Vagina (tissue), 2 donors: ENCODE measurements around the gene KCNC3. TPM values are rescaled to one million over a fixed set of nuclear protein-coding genes. Genes with fewer than 3 reads are reported as not detected.

ENCODE experiments used
- DNase-seq, 2 donors: peaks; one replicate each; pipeline ENCODE4 v3.0.0-alpha.2; 2017; ENCODE audit errors: extremely low spot score in 2 of 2
- H3K27ac ChIP-seq: fragments of 200-600 bp; sonication (generic); one replicate; pipeline ENCODE4 v1.5.1; 2019
- H3K27me3 ChIP-seq: fragments of 200-600 bp; sonication (generic); one replicate; pipeline ENCODE4 v1.5.1; 2019
- H3K36me3 ChIP-seq, 2 donors: fragments of 200-600 bp; sonication (generic); one replicate each; pipeline ENCODE4 v1.5.1; 2017 to 2019
- H3K4me1 ChIP-seq: fragments of 200-600 bp; sonication (generic); one replicate; pipeline ENCODE4 v1.5.1; 2019
- H3K4me3 ChIP-seq, 2 donors: fragments of 200-600 bp; sonication (generic); 1 replicate in 1 of 2; 2 replicates in 1 of 2; pipeline ENCODE4 v1.5.1; 2016 to 2019
- H3K9me3 ChIP-seq: fragments of 200-600 bp; sonication (generic); one replicate; pipeline ENCODE4 v1.5.1; 2019
- POLR2A ChIP-seq, 2 donors: fragments of 450-650 bp; IDR thresholded peaks; one replicate each; pipeline ENCODE4 v1.6.1; 2017; ENCODE audit warnings: antibody characterized with exemption in 2 of 2, mild to moderate bottlenecking in 2 of 2, moderate library complexity in 2 of 2
- POLR2AphosphoS5 ChIP-seq, 2 donors: sonication (generic); formaldehyde crosslinking; IDR thresholded peaks; one replicate each; pipeline ENCODE4 v1.9.0; 2017; ENCODE audit warnings: antibody characterized with exemption in 2 of 2, mild to moderate bottlenecking in 2 of 2, low read depth in 1 of 2; ENCODE audit not compliant: insufficient read depth in 1 of 2
- intact Hi-C: fragments of 100-400 bp; cut with DNase I; formaldehyde crosslinking; loops from one replicate; pipeline ENCODE4 v1.15.1; 2023
- total RNA-seq: library from RNA; depleted of rRNA; stranded (reverse); fragments of >200 nt; gene quantifications from one replicate; pipeline ENCODE4 v1.2.3, GENCODE V29; 2016
- TF ChIP-seq, protein P1 (sequence below), 3 experiments: fragments of 450-650 bp in 2 of 3; fragments of 200-600 bp in 1 of 3; sonication (generic) in 1 of 3; IDR thresholded peaks; one replicate each; pipeline ENCODE4 v1.5.1; 2017 to 2019; ENCODE audit warnings: antibody characterized with exemption in 3 of 3, mild to moderate bottlenecking in 2 of 3, moderate library complexity in 2 of 3

KCNC3 gene
- total RNA-seq = 0.98 TPM

DNA sequence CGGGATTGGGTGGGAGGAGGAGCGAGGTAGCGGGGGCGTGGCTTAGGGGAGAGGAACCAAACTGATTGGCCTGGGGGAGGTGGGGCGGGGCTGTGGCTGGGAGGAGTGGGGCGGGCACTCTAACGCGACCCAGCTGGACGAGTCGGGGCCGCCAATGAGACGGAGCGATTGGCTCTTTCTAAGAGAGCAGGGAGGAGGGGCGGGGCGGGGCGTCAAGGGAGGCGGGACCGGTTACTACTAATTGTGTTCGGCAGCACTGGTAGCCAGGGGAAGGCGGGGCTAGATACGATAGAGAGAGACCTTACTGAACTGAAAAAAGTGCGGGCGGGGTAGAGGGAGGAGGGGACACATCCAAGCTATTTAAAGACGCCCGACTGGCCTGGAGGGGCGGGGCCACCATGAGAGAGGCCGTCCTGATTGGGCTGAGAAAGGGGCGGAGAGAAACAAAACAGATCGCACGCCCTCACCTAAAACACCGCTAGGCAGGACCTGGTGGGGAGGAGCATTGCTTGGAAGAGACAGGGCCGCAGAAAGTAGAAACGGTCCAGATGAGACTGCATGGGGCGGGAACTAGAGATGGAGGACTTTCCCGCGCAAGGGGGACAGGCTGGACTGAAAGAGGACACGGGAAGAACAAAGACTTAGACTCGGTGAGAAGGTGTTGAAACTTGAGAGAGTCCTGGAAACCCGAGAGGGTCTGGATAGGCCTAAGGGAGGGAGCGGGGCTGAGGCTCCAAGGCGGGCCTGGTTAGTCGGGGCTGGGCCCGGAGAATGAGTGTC lies at the start of gene KCNC3:
Gene KCNC3, minus strand, starts transcription at position 232 of the 780 bp plus-strand sequence. CDS start 295 bp downstream, outside the sequence.
- peaks cover 58% of the 10 kb centered on the region for H3K4me1 ChIP-seq
- H3K4me3 ChIP-seq = peak within 1 kb of the TSS; percentile 12 to 28
- no peaks in the 10 kb centered on the region for H3K9me3 ChIP-seq
- DNase-seq = peak in 1 of 2 donors; percentile 97
- no peaks in the 10 kb centered on the region for H3K27me3 ChIP-seq
- intact Hi-C loops = no loop called here
- TF ChIP-seq POLR2AphosphoS5 (IDR thresholded peaks at IDR 0.05; ENCODE audit: insufficient read depth in 1 of 2, low read depth in 1 of 2) (peak in 1 of 2 donors; percentile 39), POLR2A (IDR thresholded peaks at IDR 0.05) (peak in 1 of 2 donors; percentile 21)
- TF ChIP-seq, protein P1, sequence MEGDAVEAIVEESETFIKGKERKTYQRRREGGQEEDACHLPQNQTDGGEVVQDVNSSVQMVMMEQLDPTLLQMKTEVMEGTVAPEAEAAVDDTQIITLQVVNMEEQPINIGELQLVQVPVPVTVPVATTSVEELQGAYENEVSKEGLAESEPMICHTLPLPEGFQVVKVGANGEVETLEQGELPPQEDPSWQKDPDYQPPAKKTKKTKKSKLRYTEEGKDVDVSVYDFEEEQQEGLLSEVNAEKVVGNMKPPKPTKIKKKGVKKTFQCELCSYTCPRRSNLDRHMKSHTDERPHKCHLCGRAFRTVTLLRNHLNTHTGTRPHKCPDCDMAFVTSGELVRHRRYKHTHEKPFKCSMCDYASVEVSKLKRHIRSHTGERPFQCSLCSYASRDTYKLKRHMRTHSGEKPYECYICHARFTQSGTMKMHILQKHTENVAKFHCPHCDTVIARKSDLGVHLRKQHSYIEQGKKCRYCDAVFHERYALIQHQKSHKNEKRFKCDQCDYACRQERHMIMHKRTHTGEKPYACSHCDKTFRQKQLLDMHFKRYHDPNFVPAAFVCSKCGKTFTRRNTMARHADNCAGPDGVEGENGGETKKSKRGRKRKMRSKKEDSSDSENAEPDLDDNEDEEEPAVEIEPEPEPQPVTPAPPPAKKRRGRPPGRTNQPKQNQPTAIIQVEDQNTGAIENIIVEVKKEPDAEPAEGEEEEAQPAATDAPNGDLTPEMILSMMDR (IDR thresholded peaks at IDR 0.05) = no peak
- H3K36me3 ChIP-seq = no peaks in the 10 kb centered on the region
- peak within 1 kb of the TSS; percentile 60 for H3K27ac ChIP-seq

DNA sequence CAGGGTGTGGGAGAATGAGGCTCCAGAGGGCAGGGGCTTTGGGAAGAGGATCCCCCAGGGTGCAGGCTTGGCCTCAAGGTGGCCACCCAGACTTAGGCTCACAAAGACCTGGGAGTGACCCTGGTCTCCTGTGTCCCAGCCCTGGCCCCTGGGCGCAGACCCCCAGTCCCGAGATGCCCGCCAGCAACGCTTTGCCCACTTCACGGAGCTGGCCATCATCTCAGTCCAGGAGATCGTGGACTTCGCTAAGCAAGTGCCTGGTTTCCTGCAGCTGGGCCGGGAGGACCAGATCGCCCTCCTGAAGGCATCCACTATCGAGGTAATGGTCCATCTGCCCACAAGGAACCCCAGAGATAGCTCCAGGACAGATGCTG lies 49.7 kb upstream of the KCNC3 start:
- Histone ChIP-seq H3K4me3 (no peak overlapping the region), H3K36me3 (peaks cover 0 to 49% of the 10 kb centered on the region in 2 donors), H3K27ac (no peak overlapping the region), H3K27me3 (no peaks in the 10 kb centered on the region), H3K4me1 (peaks cover 28% of the 10 kb centered on the region), H3K9me3 (no peaks in the 10 kb centered on the region)
- TF ChIP-seq, protein P1 (IDR thresholded peaks at IDR 0.05) = no peak
- TF ChIP-seq POLR2A (IDR thresholded peaks at IDR 0.05) (no peak), POLR2AphosphoS5 (IDR thresholded peaks at IDR 0.05; ENCODE audit: insufficient read depth in 1 of 2, low read depth in 1 of 2) (no peak)
- no peak for DNase-seq
- intact Hi-C loops = no loop called here

DNA sequence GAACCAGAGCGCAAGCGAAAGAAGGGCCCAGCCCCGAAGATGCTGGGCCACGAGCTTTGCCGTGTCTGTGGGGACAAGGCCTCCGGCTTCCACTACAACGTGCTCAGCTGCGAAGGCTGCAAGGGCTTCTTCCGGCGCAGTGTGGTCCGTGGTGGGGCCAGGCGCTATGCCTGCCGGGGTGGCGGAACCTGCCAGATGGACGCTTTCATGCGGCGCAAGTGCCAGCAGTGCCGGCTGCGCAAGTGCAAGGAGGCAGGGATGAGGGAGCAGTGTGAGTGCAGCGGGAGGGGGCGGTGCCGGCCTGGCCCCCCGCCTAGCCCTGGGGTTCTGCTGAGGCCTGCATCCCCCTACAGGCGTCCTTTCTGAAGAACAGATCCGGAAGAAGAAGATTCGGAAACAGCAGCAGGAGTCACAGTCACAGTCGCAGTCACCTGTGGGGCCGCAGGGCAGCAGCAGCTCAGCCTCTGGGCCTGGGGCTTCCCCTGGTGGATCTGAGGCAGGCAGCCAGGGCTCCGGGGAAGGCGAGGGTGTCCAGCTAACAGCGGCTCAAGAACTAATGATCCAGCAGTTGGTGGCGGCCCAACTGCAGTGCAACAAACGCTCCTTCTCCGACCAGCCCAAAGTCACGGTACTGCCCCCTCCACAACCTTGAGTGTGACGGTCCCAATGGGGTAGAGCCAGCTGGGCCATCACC lies 49.1 kb upstream of the KCNC3 start:
- no peak for DNase-seq
- peaks cover 23% of the 10 kb centered on the region for H3K4me1 ChIP-seq
- peaks cover 0 to 49% of the 10 kb centered on the region in 2 donors for H3K36me3 ChIP-seq
- TF ChIP-seq, protein P1 (IDR thresholded peaks at IDR 0.05) = no peak
- TF ChIP-seq POLR2AphosphoS5 (IDR thresholded peaks at IDR 0.05; ENCODE audit: insufficient read depth in 1 of 2, low read depth in 1 of 2) (no peak), POLR2A (IDR thresholded peaks at IDR 0.05) (no peak)
- H3K4me3 ChIP-seq = no peak overlapping the region
- no peak overlapping the region for H3K27ac ChIP-seq
- no peaks in the 10 kb centered on the region for H3K27me3 ChIP-seq
- intact Hi-C loops = no loop called here
- H3K9me3 ChIP-seq = no peaks in the 10 kb centered on the region

DNA sequence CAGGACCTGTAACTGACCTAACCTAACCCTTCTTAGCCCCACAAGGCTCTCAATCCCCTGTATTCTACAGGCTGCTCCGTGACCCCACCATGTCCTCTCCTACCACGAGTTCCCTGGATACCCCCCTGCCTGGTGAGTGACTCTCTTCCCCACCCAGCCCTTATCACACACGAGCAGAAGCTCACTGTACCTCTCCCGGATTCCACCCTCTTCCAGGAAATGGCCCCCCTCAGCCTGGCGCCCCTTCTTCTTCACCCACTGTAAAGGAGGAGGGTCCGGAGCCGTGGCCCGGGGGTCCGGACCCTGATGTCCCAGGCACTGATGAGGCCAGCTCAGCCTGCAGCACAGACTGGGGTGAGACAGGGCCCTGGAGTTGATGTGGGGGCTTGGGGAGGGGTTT lies 48.3 kb upstream of the KCNC3 start:
- intact Hi-C loops = no loop called here
- H3K36me3 ChIP-seq = peaks cover 0 to 49% of the 10 kb centered on the region in 2 donors
- H3K4me3 ChIP-seq = no peak overlapping the region
- DNase-seq = no peak
- no peak overlapping the region for H3K27ac ChIP-seq
- peaks cover 20% of the 10 kb centered on the region for H3K4me1 ChIP-seq
- no peaks in the 10 kb centered on the region for H3K9me3 ChIP-seq
- TF ChIP-seq POLR2AphosphoS5 (IDR thresholded peaks at IDR 0.05; ENCODE audit: insufficient read depth in 1 of 2, low read depth in 1 of 2) (no peak), POLR2A (IDR thresholded peaks at IDR 0.05) (no peak)
- TF ChIP-seq, protein P1 (IDR thresholded peaks at IDR 0.05) = no peak
- no peaks in the 10 kb centered on the region for H3K27me3 ChIP-seq
